HEK293T (cell line): Measurements from ENCODE around the gene ADAMTS12.

Experiments used
- BHLHE40 ChIP-seq: fragments of 450-650 bp; IDR thresholded peaks from 2 replicates; pipeline ENCODE4 v1.6.1; 2016; ENCODE audit warnings: mild to moderate bottlenecking, moderate library complexity, borderline replicate concordance
- FOXK2 ChIP-seq: fragments of 450-650 bp; IDR thresholded peaks from 2 replicates; pipeline ENCODE4 v1.6.1; 2016; ENCODE audit warnings: mild to moderate bottlenecking
- NFRKB ChIP-seq: fragments of 450-650 bp; IDR thresholded peaks from 2 replicates; pipeline ENCODE4 v1.6.1; 2016; ENCODE audit warnings: mild to moderate bottlenecking, moderate library complexity
- PKNOX1 ChIP-seq: fragments of 450-650 bp; IDR thresholded peaks from 2 replicates; pipeline ENCODE4 v1.6.1; 2016
- SP1 ChIP-seq: fragments of 450-650 bp; IDR thresholded peaks from 2 replicates; pipeline ENCODE4 v1.6.1; 2017
- SUZ12 ChIP-seq: fragments of 450-650 bp; IDR thresholded peaks from 2 replicates; pipeline ENCODE4 v1.6.1; 2016; ENCODE audit warnings: mild to moderate bottlenecking
- TARDBP ChIP-seq: fragments of 450-650 bp; IDR thresholded peaks from 2 replicates; pipeline ENCODE4 v1.6.1; 2016

- no peak for TF ChIP-seq NFRKB
- TF ChIP-seq SP1, result no peak
- no peak for TF ChIP-seq FOXK2
- no peak for TF ChIP-seq PKNOX1
- TF ChIP-seq BHLHE40, result no peak
- no peak for TF ChIP-seq TARDBP
- TF ChIP-seq SUZ12, result no peak
Observed at GRCh38 chr5:33934176-33934575, 42.4 kb upstream of the ADAMTS12 start.
